Chondrocyte (in vitro differentiated cells): ENCODE results near the gene CNOT4. TPM values are rescaled to one million over a fixed set of nuclear protein-coding genes. Genes with fewer than 3 reads are reported as not detected.

Experiments used
- DNase-seq: peaks from one replicate; pipeline ENCODE4 v3.0.0; 2021; ENCODE audit warnings: mixed read lengths, low spot score
- H3K27ac Mint-ChIP-seq: one replicate; pipeline ENCODE4 v1.8.0; 2021; ENCODE audit warnings: mild to moderate bottlenecking, moderate library complexity, mixed read lengths; ENCODE audit not compliant: unreplicated experiment
- H3K27me3 Mint-ChIP-seq: 2 replicates; pipeline ENCODE4 v1.8.0; 2021; ENCODE audit warnings: low read depth, mixed read lengths
- H3K36me3 Mint-ChIP-seq: 2 replicates; pipeline ENCODE4 v1.8.0; 2021; ENCODE audit warnings: low read depth, mixed read lengths
- H3K4me1 Mint-ChIP-seq: 2 replicates; pipeline ENCODE4 v1.8.0; 2021; ENCODE audit warnings: low read depth, mild to moderate bottlenecking, mixed read lengths
- H3K4me3 Mint-ChIP-seq: one replicate; pipeline ENCODE4 v1.8.0; 2021; ENCODE audit warnings: mild to moderate bottlenecking, moderate library complexity, mixed read lengths; ENCODE audit not compliant: unreplicated experiment
- H3K9me3 Mint-ChIP-seq: 2 replicates; pipeline ENCODE4 v1.8.0; 2021; ENCODE audit warnings: low read depth, mixed read lengths
- total RNA-seq: library from RNA; stranded (reverse); gene quantifications from 3 replicates; pipeline ENCODE4 v1.2.1, GENCODE V29; 2021
- TF ChIP-seq, protein P1 (sequence below): fragments of 200-600 bp; sonication (generic); IDR thresholded peaks from 2 replicates; pipeline ENCODE4 v1.5.0; 2021; ENCODE audit warnings: antibody characterized with exemption, mild to moderate bottlenecking, moderate library complexity

The CNOT4 gene
- total RNA-seq, 1 donor from 2014 or later = 17.8 TPM

- Mint-ChIP-seq H3K4me3 (no peak overlapping the region), H3K27me3 (no peaks in the 10 kb centered on the region), H3K4me1 (peaks cover 16% of the 10 kb centered on the region), H3K27ac (no peak overlapping the region), H3K9me3 (no peaks in the 10 kb centered on the region), H3K36me3 (no peaks in the 10 kb centered on the region)
- DNase-seq = no peak
- TF ChIP-seq, protein P1, sequence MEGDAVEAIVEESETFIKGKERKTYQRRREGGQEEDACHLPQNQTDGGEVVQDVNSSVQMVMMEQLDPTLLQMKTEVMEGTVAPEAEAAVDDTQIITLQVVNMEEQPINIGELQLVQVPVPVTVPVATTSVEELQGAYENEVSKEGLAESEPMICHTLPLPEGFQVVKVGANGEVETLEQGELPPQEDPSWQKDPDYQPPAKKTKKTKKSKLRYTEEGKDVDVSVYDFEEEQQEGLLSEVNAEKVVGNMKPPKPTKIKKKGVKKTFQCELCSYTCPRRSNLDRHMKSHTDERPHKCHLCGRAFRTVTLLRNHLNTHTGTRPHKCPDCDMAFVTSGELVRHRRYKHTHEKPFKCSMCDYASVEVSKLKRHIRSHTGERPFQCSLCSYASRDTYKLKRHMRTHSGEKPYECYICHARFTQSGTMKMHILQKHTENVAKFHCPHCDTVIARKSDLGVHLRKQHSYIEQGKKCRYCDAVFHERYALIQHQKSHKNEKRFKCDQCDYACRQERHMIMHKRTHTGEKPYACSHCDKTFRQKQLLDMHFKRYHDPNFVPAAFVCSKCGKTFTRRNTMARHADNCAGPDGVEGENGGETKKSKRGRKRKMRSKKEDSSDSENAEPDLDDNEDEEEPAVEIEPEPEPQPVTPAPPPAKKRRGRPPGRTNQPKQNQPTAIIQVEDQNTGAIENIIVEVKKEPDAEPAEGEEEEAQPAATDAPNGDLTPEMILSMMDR = no peak
Measured at GRCh38 chr7:135490783-135491182, 19.1 kb downstream of the CNOT4 start.

GRCh38 chr7:135489791-135490190, 20.1 kb downstream of the CNOT4 start:
- Mint-ChIP-seq H3K4me3 (no peak overlapping the region), H3K27me3 (no peaks in the 10 kb centered on the region), H3K9me3 (no peaks in the 10 kb centered on the region), H3K4me1 (peaks cover 22% of the 10 kb centered on the region), H3K36me3 (no peaks in the 10 kb centered on the region), H3K27ac (no peak overlapping the region)
- DNase-seq = no peak
- TF ChIP-seq, protein P1 = no peak

DNA sequence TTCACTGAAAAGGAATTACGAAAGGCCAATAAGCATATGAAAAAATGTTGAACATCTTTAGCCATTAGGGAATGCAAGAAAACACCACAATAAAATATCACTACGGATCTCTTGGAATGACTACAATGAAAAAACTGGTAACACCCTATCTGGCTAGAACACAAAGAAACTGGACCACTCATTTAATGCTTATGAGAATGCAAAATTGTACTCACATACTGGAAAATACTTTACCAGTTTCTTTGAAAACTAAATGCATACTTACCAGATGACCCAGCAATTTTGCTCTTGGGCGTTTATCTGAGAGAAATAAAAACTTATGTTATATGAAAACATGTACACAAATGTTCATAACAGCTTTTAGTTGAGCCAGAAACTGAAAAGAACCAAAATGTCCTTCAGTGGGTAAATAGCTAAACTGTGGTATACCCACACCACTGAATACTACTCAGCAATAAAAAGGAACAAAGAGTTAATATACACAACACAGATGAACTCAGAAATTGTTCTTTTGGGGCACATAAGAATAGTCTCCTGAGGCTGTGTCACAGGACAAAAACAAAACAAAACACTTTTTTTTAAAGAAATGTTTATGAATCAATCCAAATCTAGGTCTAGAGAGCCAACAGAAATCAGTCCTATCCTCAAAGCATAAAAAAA, 23.5 kb downstream of the CNOT4 start:
- peaks cover 20% of the 10 kb centered on the region for H3K4me1 Mint-ChIP-seq
- TF ChIP-seq, protein P1 = no peak
- no peaks in the 10 kb centered on the region for H3K27me3 Mint-ChIP-seq
- H3K36me3 Mint-ChIP-seq = peaks cover 2% of the 10 kb centered on the region
- DNase-seq = no peak
- peak overlapping the region; percentile 63 for H3K27ac Mint-ChIP-seq
- H3K9me3 Mint-ChIP-seq = no peaks in the 10 kb centered on the region
- H3K4me3 Mint-ChIP-seq = no peak overlapping the region

GRCh38 chr7:135481598-135481979, 28.3 kb downstream of the CNOT4 start:
- Mint-ChIP-seq H3K36me3 (peaks cover 2% of the 10 kb centered on the region), H3K27ac (no peak overlapping the region), H3K9me3 (no peaks in the 10 kb centered on the region), H3K27me3 (no peaks in the 10 kb centered on the region), H3K4me1 (peaks cover 27% of the 10 kb centered on the region), H3K4me3 (no peak overlapping the region)
- TF ChIP-seq, protein P1 = no peak
- no peak for DNase-seq

GRCh38 chr7:135480966-135481597, 28.8 kb downstream of the CNOT4 start:
- DNase-seq = no peak
- H3K36me3 Mint-ChIP-seq = peaks cover 2% of the 10 kb centered on the region
- TF ChIP-seq, protein P1 = no peak

More at GRCh38 chr7:135480966-135481597, 28.8 kb downstream of the CNOT4 start:
- no peaks in the 10 kb centered on the region for H3K9me3 Mint-ChIP-seq
- peaks cover 22% of the 10 kb centered on the region for H3K4me1 Mint-ChIP-seq
- H3K27me3 Mint-ChIP-seq = no peaks in the 10 kb centered on the region
- no peak overlapping the region for H3K4me3 Mint-ChIP-seq
- no peak overlapping the region for H3K27ac Mint-ChIP-seq
